Adrenal gland (tissue), 12 donors: ENCODE results near the gene DIPK1C. TPM values are rescaled to one million over a fixed set of nuclear protein-coding genes. Genes with fewer than 3 reads are reported as not detected.

Experiments used
- DNase-seq, 7 donors: peaks; one replicate each; pipeline ENCODE4 v3.0.0-alpha.2; 2019 to 2020
- H3K27ac ChIP-seq, 5 donors: fragments of 200-600 bp; sonication (generic) in 4 of 5; 1 replicate in 3 of 5; 2 replicates in 2 of 5; pipeline versions ENCODE4 v1.5.1 to v1.8.0; 2016 to 2020; ENCODE audit warnings: mild to moderate bottlenecking in 1 of 5
- H3K27me3 ChIP-seq: fragments of 200-600 bp; 2 replicates; pipeline ENCODE4 v1.8.0; 2021
- H3K36me3 ChIP-seq, 2 donors: fragments of 200-600 bp; replicated peaks in 1 of 2; 1 replicate in 1 of 2; 2 replicates in 1 of 2; pipeline versions ENCODE4 v1.5.1 to v1.8.0; 2018 to 2022
- H3K4me1 ChIP-seq, 2 donors: fragments of 200-600 bp; replicated peaks in 1 of 2; 1 replicate in 1 of 2; 2 replicates in 1 of 2; pipeline versions ENCODE4 v1.5.1 to v1.8.0; 2018 to 2021
- H3K4me3 ChIP-seq, 4 donors: fragments of 200-600 bp; sonication (generic) in 3 of 4; one replicate each; pipeline ENCODE4 v1.5.1; 2016 to 2018
- H3K9me3 ChIP-seq, 3 donors: fragments of 200-600 bp; sonication (generic) in 1 of 3; replicated peaks in 1 of 3; 1 replicate in 2 of 3; 2 replicates in 1 of 3; pipeline versions ENCODE4 v1.5.1 to v1.8.0; 2016 to 2021
- POLR2A ChIP-seq, 2 donors: fragments of 450-650 bp; IDR thresholded peaks; one replicate each; pipeline ENCODE4 v1.6.1; 2017; ENCODE audit warnings: antibody characterized with exemption in 2 of 2, mild to moderate bottlenecking in 2 of 2, moderate library complexity in 1 of 2
- WGBS, 4 donors: extraction: QIAGEN DNeasy Blood & Tissue Kit in 2 of 4; methylation state at CpG; one replicate each; pipeline versions ENCODE4 v1.1.5 to v1.1.7; 2013 to 2017; 5-methylcytosine and 5-hydroxymethylcytosine counted together
- intact Hi-C, 2 donors: fragments of 100-400 bp; cut with DNase I; formaldehyde crosslinking; loops; one replicate each; pipeline versions ENCODE4 v1.14.1 to v1.15.0; 2022 to 2023
- polyA plus RNA-seq, 3 donors: library from polyadenylated mRNA; stranded (reverse); fragments of 200-250 nt in 2 of 3; fragments of 350-450 nt in 1 of 3; fragmentation: Illumina TruSeq in 1 of 3; extraction: RNeasy Lipid Tissue Mini Kit (QIAGEN cat#74804) in 1 of 3; gene quantifications; one replicate each; pipeline ENCODE4 v1.2.3, GENCODE V29; 2013 to 2014
- total RNA-seq, 9 donors: library from RNA; depleted of rRNA in 4 of 9; stranded (reverse); fragments of >200 nt in 4 of 9; fragments of 120-200 nt in 1 of 9; fragmentation: NEBNext Ultra II Directional in 1 of 9; extraction: Animal tissue kit (Norgen Biotek cat#: 25700) in 1 of 9; gene quantifications; one replicate each; pipeline versions ENCODE4 v1.1.0 to v1.2.4, GENCODE V29; 2013 to 2023
- TF ChIP-seq, protein P1 (sequence below), 6 experiments: fragments of 450-650 bp in 4 of 6; fragments of 200-600 bp in 2 of 6; sonication (generic) in 1 of 6; IDR thresholded peaks; 1 replicate in 5 of 6; 2 replicates in 1 of 6; pipeline versions ENCODE4 v1.5.1 to v1.8.0; 2016 to 2021; ENCODE audit warnings: antibody characterized with exemption in 6 of 6, mild to moderate bottlenecking in 2 of 6, moderate library complexity in 1 of 6
- donor health status: healthy with polysubstance abuse.
- donor health status: Bipolar disorder and iron deficiency.
- donor health status: DM: yes; HTN: yes; CAD: no.
- donor health status: DM: no; HTN: no; CAD: no.
- donor health status: DM: no; HTN: no; CAD: no.
- donor health status: DM: yes; HTN: yes; CAD: no.

Gene DIPK1C
- total and polyA plus RNA-seq, 12 donors = 0.17 to 0.37 (median 0.22) TPM; not detected in 9

DNA sequence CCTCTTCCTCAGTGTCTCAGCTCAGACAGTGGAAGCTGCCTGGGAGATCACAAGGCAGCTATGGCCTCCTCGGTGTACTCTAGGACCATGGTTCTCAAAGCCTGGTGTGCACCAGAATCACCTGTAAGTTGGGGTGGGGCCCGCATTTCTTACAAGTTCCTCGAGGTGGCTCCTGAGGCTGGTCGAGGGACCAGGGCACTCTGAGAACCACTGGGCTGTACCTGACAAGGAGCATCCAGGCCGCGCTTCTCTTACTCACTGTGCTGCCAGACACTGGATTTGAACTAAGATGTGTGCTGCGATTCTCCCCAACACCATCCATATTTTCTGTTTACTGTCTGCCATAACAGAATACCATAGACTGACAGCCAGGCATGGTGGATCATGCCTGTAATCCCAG lies 59.5 kb downstream of the DIPK1C start:
- TF ChIP-seq, protein P1, sequence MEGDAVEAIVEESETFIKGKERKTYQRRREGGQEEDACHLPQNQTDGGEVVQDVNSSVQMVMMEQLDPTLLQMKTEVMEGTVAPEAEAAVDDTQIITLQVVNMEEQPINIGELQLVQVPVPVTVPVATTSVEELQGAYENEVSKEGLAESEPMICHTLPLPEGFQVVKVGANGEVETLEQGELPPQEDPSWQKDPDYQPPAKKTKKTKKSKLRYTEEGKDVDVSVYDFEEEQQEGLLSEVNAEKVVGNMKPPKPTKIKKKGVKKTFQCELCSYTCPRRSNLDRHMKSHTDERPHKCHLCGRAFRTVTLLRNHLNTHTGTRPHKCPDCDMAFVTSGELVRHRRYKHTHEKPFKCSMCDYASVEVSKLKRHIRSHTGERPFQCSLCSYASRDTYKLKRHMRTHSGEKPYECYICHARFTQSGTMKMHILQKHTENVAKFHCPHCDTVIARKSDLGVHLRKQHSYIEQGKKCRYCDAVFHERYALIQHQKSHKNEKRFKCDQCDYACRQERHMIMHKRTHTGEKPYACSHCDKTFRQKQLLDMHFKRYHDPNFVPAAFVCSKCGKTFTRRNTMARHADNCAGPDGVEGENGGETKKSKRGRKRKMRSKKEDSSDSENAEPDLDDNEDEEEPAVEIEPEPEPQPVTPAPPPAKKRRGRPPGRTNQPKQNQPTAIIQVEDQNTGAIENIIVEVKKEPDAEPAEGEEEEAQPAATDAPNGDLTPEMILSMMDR (IDR thresholded peaks at IDR 0.05) = no peak
- no peak for TF ChIP-seq POLR2A (IDR thresholded peaks at IDR 0.05)
- Histone ChIP-seq H3K4me1 (peaks cover 0 to 18% of the 10 kb centered on the region in 2 donors), H3K27me3 (no peaks in the 10 kb centered on the region), H3K27ac (no peak overlapping the region), H3K36me3 (no peaks in the 10 kb centered on the region), H3K4me3 (no peak overlapping the region), H3K9me3 (no peaks in the 10 kb centered on the region)
- no peak for DNase-seq
- whole genome bisulfite sequencing, 4 donors = 86 to 89% (median 87%) methylated on average over 6 to 7 of the region's 7 CpGs
- intact Hi-C loops = no loop called here

DNA sequence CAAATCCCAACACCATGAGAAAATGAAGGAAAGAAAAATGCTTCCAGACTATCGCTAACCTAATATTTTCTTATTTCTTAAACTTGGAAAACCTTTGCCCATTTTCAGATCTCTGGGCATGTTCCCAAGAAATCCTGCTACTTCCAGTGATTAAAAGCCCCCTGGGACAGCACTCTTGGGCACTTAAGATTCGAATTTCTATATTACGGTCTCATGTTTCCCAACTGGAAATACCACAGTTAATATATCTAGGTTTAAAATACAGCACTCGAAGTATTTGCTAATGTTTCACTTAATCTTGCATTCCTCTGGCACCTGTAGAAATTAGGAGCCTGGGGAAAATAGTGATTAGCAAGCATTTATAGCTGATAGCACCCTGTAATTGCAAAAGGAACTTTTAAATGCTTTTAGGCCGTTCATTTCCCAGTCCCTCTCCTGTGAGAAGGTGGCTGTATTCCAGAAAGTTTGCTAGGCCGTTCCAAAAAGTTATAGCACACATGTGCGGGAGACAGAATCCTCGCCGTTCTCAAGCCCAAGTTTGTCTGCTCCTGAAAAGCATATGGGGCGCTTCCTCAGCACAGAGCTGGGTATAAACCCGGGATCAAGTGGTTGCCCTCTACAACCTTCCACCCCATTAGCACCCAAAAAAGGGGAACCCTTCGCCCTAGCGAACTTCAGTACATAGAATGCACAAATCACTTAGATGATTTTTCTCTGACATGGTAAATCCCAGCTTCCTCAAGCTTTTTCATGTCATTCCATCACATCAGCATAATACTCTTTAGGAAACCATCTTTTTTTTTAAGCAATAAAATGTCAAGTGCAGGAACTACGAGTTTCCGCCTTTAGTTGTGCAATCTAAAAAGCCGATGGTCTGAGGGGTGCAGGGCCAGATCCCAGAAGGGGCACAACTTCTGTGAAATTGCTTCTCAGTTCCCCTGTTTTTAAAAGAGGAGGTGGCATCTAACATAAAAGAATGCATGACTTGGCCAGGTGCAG lies 60.6 kb downstream of the DIPK1C start:
- H3K4me1 ChIP-seq = peaks cover 0 to 18% of the 10 kb centered on the region in 2 donors
- H3K27ac ChIP-seq = peak overlapping the region in 1 of 5 donors; percentile 17

DNA sequence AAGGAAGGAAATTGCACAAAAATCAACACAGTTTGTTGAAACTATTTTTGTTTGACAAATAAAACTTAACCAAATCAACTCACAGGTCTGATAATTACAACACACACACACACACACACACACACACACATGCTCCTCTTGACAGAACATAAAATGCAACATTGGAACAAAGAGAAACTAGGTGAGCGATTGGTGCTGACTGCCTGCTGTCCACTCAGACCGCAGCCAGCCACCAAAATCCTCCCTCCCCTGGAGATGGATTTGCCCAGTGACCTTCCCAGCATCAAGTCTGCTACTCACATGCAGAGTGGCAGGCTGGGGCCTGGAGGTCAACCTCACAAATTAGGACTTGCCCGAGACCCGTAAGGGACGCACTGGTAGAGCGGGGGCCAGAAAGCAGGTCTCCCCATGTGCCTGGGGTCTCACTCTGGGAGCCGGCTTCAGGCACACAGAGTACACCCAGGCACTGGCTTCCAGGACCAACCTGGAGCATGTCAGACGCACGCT lies 61.4 kb downstream of the DIPK1C start:
- Histone ChIP-seq H3K27ac (peak overlapping the region in 1 of 5 donors; percentile 17), H3K36me3 (no peaks in the 10 kb centered on the region), H3K4me1 (peaks cover 0 to 18% of the 10 kb centered on the region in 2 donors), H3K9me3 (no peaks in the 10 kb centered on the region), H3K27me3 (no peaks in the 10 kb centered on the region), H3K4me3 (no peak overlapping the region)
- intact Hi-C loops = no loop called here
- TF ChIP-seq, protein P1 (IDR thresholded peaks at IDR 0.05) = no peak
- 64 to 79% (median 70%) methylated on average over 5 to 9 of the region's 9 CpGs for WGBS, 4 donors
- peak in 1 of 7 donors; percentile 7 for DNase-seq

More for the DNA sequence above, 60.6 kb downstream of the DIPK1C start:
- TF ChIP-seq, protein P1 (IDR thresholded peaks at IDR 0.05) = no peak
- TF ChIP-seq POLR2A (IDR thresholded peaks at IDR 0.05) = no peak
- Histone ChIP-seq H3K27me3 (no peaks in the 10 kb centered on the region), H3K4me3 (no peak overlapping the region), H3K36me3 (no peaks in the 10 kb centered on the region), H3K9me3 (no peaks in the 10 kb centered on the region)
- peak in 1 of 7 donors; percentile 21 for DNase-seq
- intact Hi-C loops = no loop called here
- 52 to 58% (median 55%) methylated on average over 16 of the region's 16 CpGs for WGBS, 4 donors

DNA sequence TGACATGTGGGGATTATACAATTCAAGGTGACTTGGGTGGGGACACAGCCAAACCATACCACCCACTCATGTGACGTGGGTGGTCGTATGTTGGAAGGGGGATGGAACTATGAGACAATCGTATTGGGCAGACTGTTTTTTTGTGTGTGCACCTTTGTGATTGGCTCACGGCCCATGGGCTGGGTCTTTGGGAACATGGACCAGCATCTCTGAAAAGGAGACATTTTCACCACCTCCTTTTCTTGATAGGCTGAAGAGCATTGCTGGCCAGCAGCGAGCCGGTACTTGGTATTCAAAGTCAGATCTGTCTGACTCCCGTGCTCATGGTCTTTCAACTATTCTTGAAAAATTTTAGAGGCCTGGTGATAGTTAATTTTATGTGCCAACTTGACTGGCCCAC lies 62.1 kb downstream of the DIPK1C start:
- Histone ChIP-seq H3K36me3 (no peaks in the 10 kb centered on the region), H3K27ac (no peak overlapping the region), H3K4me1 (peaks cover 0 to 18% of the 10 kb centered on the region in 2 donors), H3K27me3 (no peaks in the 10 kb centered on the region), H3K9me3 (no peaks in the 10 kb centered on the region), H3K4me3 (no peak overlapping the region)
- no peak for DNase-seq
- intact Hi-C loops = no loop called here
- WGBS, 4 donors = 84 to 92% (median 90%) methylated on average over 7 of the region's 7 CpGs
- TF ChIP-seq POLR2A (IDR thresholded peaks at IDR 0.05) = no peak
- TF ChIP-seq, protein P1 (IDR thresholded peaks at IDR 0.05) = no peak
